ENCODE results near the gene RABGAP1L. TPM values are rescaled to one million over a fixed set of nuclear protein-coding genes. Genes with fewer than 3 reads are reported as not detected.

Gene RABGAP1L
- polyA plus RNA-seq, 1 donor (not counting 4 experiments of a cell fraction or from before 2014, with no cell fraction given), result 24.2 TPM

DNA sequence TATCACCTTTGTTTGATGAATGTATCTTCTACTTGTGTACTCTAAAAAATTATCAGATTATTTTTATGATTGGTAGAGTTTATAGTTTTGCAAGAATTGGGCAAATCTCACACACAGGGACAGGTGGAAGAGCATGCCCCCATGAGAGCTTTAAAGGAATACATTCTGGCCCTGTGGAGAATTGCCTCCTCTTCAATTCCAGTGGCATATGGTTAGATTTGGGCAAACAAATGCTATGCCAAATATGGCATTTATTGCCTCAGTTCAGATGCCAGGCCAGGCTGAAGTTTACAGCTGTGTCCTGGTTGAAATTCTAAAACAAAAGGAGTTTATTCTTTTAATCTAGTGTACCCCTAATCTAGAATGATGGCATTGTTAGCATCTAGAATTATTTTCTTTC lies 678.1 kb downstream of the RABGAP1L start:
- Histone ChIP-seq H3K9me1 (ENCODE audit: control insufficient read depth, extremely low read depth, insufficient read depth, low read length) (no peaks in the 10 kb centered on the region), H3K9ac (ENCODE audit: control insufficient read depth, extremely low read depth, insufficient read depth, low read length) (no peak overlapping the region), H3K4me1 (ENCODE audit: control insufficient read depth, extremely low read depth, insufficient read depth, low read length) (no peaks in the 10 kb centered on the region), H3K79me2 (ENCODE audit: control insufficient read depth, insufficient read depth, low read length) (no peaks in the 10 kb centered on the region), H4K20me1 (ENCODE audit: control insufficient read depth, extremely low read depth, insufficient read depth, low read length) (no peaks in the 10 kb centered on the region), H3K9me3 (ENCODE audit: control insufficient read depth, low read depth, low read length) (no peaks in the 10 kb centered on the region), H3K4me2 (ENCODE audit: control insufficient read depth, extremely low read depth, insufficient read depth, low read depth, low read length) (no peak overlapping the region), H3K27me3 (ENCODE audit: control insufficient read depth, extremely low read depth, insufficient read depth, low read length) (no peaks in the 10 kb centered on the region), H3K4me3 (ENCODE audit: control insufficient read depth in 2 of 3, extremely low read depth in 1 of 3, insufficient read depth in 2 of 3, low read depth in 1 of 3, low read length in 3 of 3) (no peak overlapping the region), H2AFZ (ENCODE audit: control insufficient read depth, low read length) (no peak overlapping the region), H3K36me3 (ENCODE audit: control insufficient read depth in 2 of 2, extremely low read depth in 1 of 2, insufficient read depth in 2 of 2, low read length in 2 of 2) (no peaks in the 10 kb centered on the region), H3K27ac (ENCODE audit: control insufficient read depth, insufficient read depth, low read length) (no peak overlapping the region)
- FAIRE-seq, result no peak
- DNase-seq (ENCODE audit: low read depth, low spot score), result no peak
- dilution Hi-C loops (cut with MboI; ENCODE audit: extremely low pct_ligation_motif_present, low sequenced_read_pairs), result no loop called here
- no peak for TF ChIP-seq EZH2 (IDR thresholded peaks at IDR 0.05; ENCODE audit: low read length)
- TF ChIP-seq, protein P1, sequence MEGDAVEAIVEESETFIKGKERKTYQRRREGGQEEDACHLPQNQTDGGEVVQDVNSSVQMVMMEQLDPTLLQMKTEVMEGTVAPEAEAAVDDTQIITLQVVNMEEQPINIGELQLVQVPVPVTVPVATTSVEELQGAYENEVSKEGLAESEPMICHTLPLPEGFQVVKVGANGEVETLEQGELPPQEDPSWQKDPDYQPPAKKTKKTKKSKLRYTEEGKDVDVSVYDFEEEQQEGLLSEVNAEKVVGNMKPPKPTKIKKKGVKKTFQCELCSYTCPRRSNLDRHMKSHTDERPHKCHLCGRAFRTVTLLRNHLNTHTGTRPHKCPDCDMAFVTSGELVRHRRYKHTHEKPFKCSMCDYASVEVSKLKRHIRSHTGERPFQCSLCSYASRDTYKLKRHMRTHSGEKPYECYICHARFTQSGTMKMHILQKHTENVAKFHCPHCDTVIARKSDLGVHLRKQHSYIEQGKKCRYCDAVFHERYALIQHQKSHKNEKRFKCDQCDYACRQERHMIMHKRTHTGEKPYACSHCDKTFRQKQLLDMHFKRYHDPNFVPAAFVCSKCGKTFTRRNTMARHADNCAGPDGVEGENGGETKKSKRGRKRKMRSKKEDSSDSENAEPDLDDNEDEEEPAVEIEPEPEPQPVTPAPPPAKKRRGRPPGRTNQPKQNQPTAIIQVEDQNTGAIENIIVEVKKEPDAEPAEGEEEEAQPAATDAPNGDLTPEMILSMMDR (optimal IDR thresholded peaks at IDR 0.05 in 1 of 3, IDR thresholded peaks at IDR 0.05 in 1 of 3, conservative IDR thresholded peaks at IDR 0.05 in 1 of 3; ENCODE audit: extremely low read depth in 1 of 3, insufficient read depth in 2 of 3, low read length in 3 of 3), result no peak

DNA sequence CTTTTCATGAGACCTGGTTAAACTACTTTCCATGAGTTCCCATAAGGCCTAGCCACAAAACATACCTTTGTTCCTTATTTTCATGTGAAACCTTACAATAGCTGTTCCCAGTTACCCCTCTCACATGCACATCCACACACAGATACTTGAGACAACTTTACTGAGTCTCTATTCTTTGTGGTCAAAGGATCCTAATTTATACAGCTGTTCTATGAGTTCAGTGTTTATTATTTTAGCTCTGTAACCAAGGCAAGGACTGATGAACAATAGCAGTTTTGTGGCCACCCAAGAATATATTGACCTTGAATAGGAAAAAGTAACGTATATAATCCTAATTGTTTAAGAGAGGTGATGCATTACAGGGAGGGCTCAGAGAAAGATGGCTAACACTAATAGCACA lies 679.9 kb downstream of the RABGAP1L start:
- no peaks in the 10 kb centered on the region for H3K9me1 ChIP-seq (ENCODE audit: control insufficient read depth, extremely low read depth, insufficient read depth, low read length)
- no peaks in the 10 kb centered on the region for H3K9me3 ChIP-seq (ENCODE audit: control insufficient read depth, low read depth, low read length)
- TF ChIP-seq, protein P1 (optimal IDR thresholded peaks at IDR 0.05 in 1 of 3, IDR thresholded peaks at IDR 0.05 in 1 of 3, conservative IDR thresholded peaks at IDR 0.05 in 1 of 3; ENCODE audit: extremely low read depth in 1 of 3, insufficient read depth in 2 of 3, low read length in 3 of 3), result no peak
- TF ChIP-seq EZH2 (IDR thresholded peaks at IDR 0.05; ENCODE audit: low read length), result no peak
- FAIRE-seq (no peak), DNase-seq (ENCODE audit: low read depth, low spot score) (no peak)
- no peak overlapping the region for H3K4me3 ChIP-seq (ENCODE audit: control insufficient read depth in 2 of 3, extremely low read depth in 1 of 3, insufficient read depth in 2 of 3, low read depth in 1 of 3, low read length in 3 of 3)
- no peaks in the 10 kb centered on the region for H3K36me3 ChIP-seq (ENCODE audit: control insufficient read depth in 2 of 2, extremely low read depth in 1 of 2, insufficient read depth in 2 of 2, low read length in 2 of 2)
- no peaks in the 10 kb centered on the region for H3K4me1 ChIP-seq (ENCODE audit: control insufficient read depth, extremely low read depth, insufficient read depth, low read length)
- H3K79me2 ChIP-seq (ENCODE audit: control insufficient read depth, insufficient read depth, low read length), result no peaks in the 10 kb centered on the region
- dilution Hi-C loops (cut with MboI; ENCODE audit: extremely low pct_ligation_motif_present, low sequenced_read_pairs), result no loop called here
- H3K4me2 ChIP-seq (ENCODE audit: control insufficient read depth, extremely low read depth, insufficient read depth, low read depth, low read length), result no peak overlapping the region
- no peak overlapping the region for H2AFZ ChIP-seq (ENCODE audit: control insufficient read depth, low read length)
- H3K9ac ChIP-seq (ENCODE audit: control insufficient read depth, extremely low read depth, insufficient read depth, low read length), result no peak overlapping the region
- H4K20me1 ChIP-seq (ENCODE audit: control insufficient read depth, extremely low read depth, insufficient read depth, low read length), result no peaks in the 10 kb centered on the region
- H3K27me3 ChIP-seq (ENCODE audit: control insufficient read depth, extremely low read depth, insufficient read depth, low read length), result no peaks in the 10 kb centered on the region
- no peak overlapping the region for H3K27ac ChIP-seq (ENCODE audit: control insufficient read depth, insufficient read depth, low read length)

Measured in keratinocyte (primary cell).